GM18870 (cell line): ENCODE data around the gene HDAC5.
"Not testable (repeated sequence)": the region's sequence is repeated elsewhere in the genome, so short reads cannot be mapped to it uniquely, and the experiment has no call there.

Experiments used
- ATAC-seq: cut with Tn5 transposase; IDR thresholded peaks from one replicate; pipeline ENCODE4 v1.9.1; 2021; ENCODE audit warnings: moderate library complexity; ENCODE audit not compliant: unreplicated experiment

Gene HDAC5

GRCh38 chr17:44112284-44113280 lies 10.9 kb downstream of the HDAC5 start:
- no peak for ATAC-seq

GRCh38 chr17:44111777-44112176 lies 11.7 kb downstream of the HDAC5 start:
- no peak for ATAC-seq

- ATAC-seq, result no peak
Observed at GRCh38 chr17:44110823-44111633, 12.4 kb downstream of the HDAC5 start.

GRCh38 chr17:44110011-44110686 lies 13.3 kb downstream of the HDAC5 start:
- no peak for ATAC-seq

DNA sequence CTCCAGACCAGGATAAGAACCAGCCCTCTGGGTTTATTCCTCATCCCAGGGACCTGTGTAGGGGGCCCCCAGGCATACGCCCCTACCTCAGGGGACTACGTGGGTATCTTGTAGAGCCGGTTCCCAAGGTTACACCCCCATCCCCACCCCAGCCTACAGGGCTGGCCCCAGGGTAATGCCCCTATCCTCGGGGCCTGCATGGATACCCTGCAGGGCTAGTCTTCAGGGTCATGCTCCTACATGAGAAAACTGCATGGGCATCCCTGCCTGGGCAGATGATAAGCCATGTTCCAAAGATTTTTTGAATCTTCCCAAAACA lies 14.2 kb downstream of the HDAC5 start:
- ATAC-seq, result no peak

DNA sequence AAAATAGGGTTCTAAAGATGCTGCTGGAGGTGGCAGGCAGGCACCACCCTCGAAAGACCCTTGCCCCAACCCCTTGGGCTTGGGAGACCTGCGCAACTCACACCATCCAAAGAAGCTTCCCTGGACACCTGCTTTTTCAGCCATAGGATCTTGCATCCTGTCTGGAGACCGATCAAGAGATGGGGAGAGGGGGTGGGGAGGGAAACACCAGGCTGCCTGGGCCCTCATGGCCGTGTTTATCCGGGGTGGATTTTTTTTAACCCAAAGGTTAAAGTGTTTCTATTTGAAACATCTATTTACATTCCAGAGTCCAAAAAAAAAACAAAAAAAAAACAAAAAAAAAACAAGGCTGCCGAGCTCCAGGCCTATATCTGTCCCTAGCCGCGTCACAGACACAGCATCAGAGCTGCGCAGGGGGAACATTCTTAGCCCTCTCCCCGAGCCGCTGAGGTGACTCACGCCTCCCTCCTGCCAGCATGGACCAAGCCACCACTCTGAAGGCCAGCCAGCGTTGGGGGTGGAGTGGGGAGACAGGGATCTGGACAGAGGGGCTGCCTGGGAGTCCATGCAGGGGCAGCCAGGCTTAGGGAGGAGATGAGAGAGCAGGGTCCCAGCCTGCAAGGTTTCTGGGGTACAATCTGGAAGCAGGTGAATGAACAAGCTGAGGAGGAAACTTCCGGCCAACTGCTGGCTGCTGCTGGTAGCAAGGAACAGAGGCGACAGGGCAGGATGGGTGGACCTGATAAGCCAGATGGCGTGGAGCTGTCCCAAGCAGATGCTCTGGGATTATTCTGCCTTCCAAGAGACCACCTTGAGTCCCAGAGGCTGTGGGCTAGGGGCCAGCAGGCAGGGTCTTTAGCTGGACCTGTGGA lies 14.8 kb downstream of the HDAC5 start:
- no peak for ATAC-seq

DNA sequence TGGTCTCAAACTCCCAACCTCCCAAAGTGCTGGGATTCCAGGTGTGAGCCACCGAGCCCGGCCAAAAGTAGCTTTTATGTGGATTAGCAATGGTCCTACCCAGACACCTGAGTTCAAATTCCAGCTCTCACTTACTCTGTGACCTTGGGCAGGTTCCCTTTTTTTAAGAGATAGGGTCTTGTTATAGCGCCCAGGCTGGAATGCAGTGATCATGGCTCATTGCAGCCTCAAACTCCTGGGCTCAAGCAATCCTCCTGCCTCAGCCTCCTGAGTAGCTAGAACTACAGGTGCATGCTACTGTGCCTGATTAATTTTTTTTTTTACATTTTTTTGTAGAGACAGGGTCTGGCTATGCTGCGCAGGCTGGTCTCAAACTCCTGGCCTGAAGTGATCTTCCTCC lies 16.6 kb downstream of the HDAC5 start:
- no peak for ATAC-seq

- no peak for ATAC-seq
Observed at GRCh38 chr17:44105941-44106340, 17.5 kb downstream of the HDAC5 start.

- no peak for ATAC-seq
Observed at GRCh38 chr17:44105483-44105882, 18.0 kb downstream of the HDAC5 start.

GRCh38 chr17:44102849-44103622 lies 20.4 kb downstream of the HDAC5 start:
- no peak for ATAC-seq

- not testable (repeated sequence) for ATAC-seq
Observed at GRCh38 chr17:44101858-44102257, 21.6 kb downstream of the HDAC5 start.

DNA sequence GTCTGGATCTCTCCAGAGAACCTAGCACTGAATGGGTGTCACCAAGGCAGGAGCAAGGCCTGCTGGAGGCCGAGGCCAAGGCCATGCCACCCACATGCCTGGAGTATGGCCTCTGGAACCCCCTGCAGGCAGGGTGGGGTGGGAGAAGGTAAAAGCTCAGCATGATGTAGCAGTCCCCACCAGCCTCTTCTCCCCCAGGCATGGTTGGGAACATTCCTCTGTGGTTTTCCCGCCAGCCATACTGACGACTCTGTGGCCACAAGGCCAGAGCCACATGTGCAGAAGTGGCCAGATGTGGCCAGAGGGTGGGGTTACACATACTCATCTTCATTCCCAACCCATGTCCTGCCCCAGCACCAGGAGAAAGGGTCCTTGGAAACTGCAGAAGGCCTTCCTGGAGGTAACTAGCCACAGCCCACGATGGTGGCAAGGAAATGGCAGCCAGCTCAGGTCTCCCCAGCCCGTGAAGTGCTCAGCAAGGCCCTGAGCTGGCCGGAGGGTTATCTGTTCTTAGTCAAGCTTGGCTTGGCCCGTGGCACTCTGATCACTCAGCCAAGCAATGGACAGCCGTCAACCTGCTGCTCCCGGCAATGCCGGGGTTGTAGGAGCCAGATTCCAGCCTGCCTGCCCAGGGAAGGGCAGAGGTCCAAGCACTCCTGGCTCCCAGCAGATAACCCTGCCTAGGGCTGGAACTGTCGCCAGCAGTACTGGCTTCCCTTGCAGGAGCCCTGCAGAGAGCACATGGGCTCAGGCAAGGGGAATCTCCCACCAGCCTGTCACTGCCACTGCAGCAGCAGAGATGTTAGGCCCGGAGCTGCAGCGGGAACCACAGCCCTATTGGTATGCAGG lies 26.1 kb downstream of the HDAC5 start:
- ATAC-seq, result no peak

GRCh38 chr17:44095647-44096496 lies 27.6 kb downstream of the HDAC5 start:
- no peak for ATAC-seq

GRCh38 chr17:44095388-44095646 lies 28.1 kb downstream of the HDAC5 start:
- ATAC-seq, result no peak

DNA sequence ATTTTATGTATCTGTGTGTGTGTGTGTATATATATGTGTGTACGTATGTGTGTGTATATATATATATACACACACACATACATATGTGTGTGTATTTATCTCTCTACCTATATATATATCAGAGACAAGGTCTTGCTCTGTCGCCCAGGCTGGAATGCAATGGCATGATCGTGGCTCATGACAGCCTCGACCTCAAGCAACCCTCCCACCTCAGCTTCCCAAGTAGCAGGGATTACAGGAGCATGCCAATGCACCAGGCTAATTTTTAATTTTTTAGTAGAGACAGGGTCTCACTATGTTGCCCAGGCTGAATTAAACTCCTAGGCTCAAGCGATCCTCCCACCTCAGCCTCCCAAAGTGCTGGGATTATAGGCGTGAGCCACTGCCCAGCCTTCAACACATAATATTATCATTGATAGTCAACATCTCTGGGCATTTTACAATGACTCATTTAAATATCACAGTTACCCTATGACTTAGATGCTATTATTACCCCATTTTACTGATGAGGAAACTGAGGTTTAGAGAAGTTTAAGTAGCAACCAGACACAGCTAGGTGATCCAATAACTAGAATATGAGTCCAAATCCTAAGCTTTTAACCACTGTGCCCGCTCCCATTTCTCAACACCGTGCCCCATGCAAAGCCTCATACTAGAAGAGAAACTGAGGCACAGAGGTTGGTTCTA lies 28.6 kb downstream of the HDAC5 start:
- no peak for ATAC-seq

DNA sequence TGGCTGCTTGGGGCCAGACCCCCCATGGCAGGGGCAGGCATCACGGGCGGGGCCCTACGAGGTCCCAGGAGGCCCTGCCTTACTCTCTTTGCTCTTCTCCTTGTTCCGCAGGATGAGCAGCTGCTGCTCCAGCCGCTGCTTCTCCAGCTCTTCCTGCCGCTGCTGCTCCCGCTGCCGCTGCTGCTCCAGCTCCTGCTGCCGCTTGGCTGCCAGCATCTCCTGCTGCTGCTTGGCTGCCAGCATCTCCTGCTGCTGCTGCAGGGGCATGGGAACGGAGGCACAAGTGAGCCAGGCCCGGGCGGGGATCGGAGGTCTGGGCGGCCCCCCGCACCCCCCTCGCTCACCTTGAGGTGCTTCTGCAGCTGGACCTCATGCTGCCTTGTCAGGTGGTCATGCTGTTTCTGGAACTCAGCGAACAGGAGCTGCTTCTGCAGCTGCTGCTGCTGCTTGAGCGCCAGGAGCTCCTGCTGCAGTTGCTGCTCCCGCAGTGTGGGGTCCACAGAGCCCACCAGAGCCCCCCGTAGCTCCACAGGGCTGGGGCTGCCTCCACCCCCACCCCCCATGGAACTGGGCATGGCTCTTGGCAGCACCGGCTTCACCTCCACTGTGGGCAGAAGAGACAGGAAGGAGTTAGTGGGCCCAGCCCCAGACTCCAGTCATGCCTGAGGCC lies 30.1 kb downstream of the HDAC5 start:
- no peak for ATAC-seq

DNA sequence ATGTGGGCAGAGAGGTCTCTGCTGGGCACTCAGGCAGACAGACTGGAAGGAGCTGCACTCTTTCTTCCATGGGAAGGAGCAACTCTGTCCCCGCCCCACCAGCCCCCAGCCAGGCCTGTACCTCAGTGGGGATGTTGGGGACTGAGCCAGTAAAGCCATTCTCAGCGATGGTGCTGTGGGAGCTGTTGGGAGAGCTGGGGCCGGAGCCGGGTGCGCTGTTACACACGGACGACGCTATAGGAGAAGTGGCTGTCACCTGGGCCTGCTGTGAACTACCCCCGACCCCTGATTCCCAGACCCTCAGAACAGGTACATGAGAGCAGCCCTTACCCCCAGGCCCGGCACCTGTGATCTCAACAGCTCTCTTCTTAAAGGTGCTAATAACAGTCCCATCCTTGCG lies 31.4 kb downstream of the HDAC5 start:
- no peak for ATAC-seq
